WTC11 (cell line): Measurements from ENCODE around the gene FTH1. TPM values are rescaled to one million over a fixed set of nuclear protein-coding genes. Genes with fewer than 3 reads are reported as not detected.

Experiments used
- ATAC-seq: fragments of 200-7000 bp; cut with Tn5 transposase; 2 replicates; pipeline ENCODE4 v1.10.0; 2021; ENCODE audit warnings: mild to moderate bottlenecking, moderate library complexity
- CTCF ChIA-PET: fragments of 300-600 bp; sonication (Branson Sonifier 250); formaldehyde crosslinking; loops from one replicate; lab custom pipeline; 2021; ENCODE audit warnings: antibody characterized with exemption; lab: Charles Lee
- POLR2A ChIA-PET: fragments of 350-600 bp; sonication (Branson Sonifier 250); formaldehyde crosslinking; loops from one replicate; lab custom pipeline; 2021; ENCODE audit warnings: antibody characterized with exemption; lab: Charles Lee
- DNase-seq: peaks from one replicate; pipeline ENCODE4 v3.0.0; 2021; ENCODE audit warnings: low spot score
- H3K27ac Mint-ChIP-seq: 2 replicates; pipeline ENCODE4 v1.8.0; 2021; ENCODE audit warnings: mixed read lengths
- H3K27me3 Mint-ChIP-seq: 2 replicates; pipeline ENCODE4 v1.8.0; 2021; ENCODE audit warnings: low read depth, mild to moderate bottlenecking, moderate library complexity, mixed read lengths
- H3K36me3 Mint-ChIP-seq: 2 replicates; pipeline ENCODE4 v1.8.0; 2021; ENCODE audit warnings: mixed read lengths
- H3K4me1 Mint-ChIP-seq: 2 replicates; pipeline ENCODE4 v1.8.0; 2022; ENCODE audit warnings: mixed read lengths
- H3K4me3 Mint-ChIP-seq: 2 replicates; pipeline ENCODE4 v1.8.0; 2021; ENCODE audit warnings: mild to moderate bottlenecking, moderate library complexity, mixed read lengths
- H3K9me3 Mint-ChIP-seq: 2 replicates; pipeline ENCODE4 v1.8.0; 2021; ENCODE audit warnings: mixed read lengths
- AFF4 ChIP-seq: sonication (generic); formaldehyde crosslinking; IDR thresholded peaks from 2 replicates; pipeline ENCODE4 v1.8.1; 2023; ENCODE audit warnings: mild to moderate bottlenecking, missing genetic modification reagents, borderline replicate concordance
- CBFB ChIP-seq: sonication (generic); formaldehyde crosslinking; IDR thresholded peaks from 2 replicates; pipeline ENCODE4 v1.8.1; 2022; ENCODE audit warnings: mild to moderate bottlenecking, low read depth, missing genetic modification reagents
- CREM ChIP-seq: sonication (generic); formaldehyde crosslinking; IDR thresholded peaks from 2 replicates; pipeline ENCODE4 v1.8.1; 2022; ENCODE audit warnings: mild to moderate bottlenecking, missing genetic modification reagents, moderate library complexity
- E2F4 ChIP-seq: sonication (generic); formaldehyde crosslinking; IDR thresholded peaks from 2 replicates; pipeline ENCODE4 v1.8.1; 2022; ENCODE audit warnings: low read depth, mild to moderate bottlenecking, moderate library complexity, missing genetic modification reagents, borderline replicate concordance
- ELF4 ChIP-seq: sonication (generic); formaldehyde crosslinking; IDR thresholded peaks from 2 replicates; pipeline ENCODE4 v1.8.1; 2022; ENCODE audit warnings: low read depth, mild to moderate bottlenecking, moderate library complexity, missing genetic modification reagents
- EMX1 ChIP-seq: fragments of 250-450 bp; sonication (Bioruptor Pico); IDR thresholded peaks from 2 replicates; pipeline ENCODE4 v1.8.0; 2021; ENCODE audit warnings: mild to moderate bottlenecking
- FOXP4 ChIP-seq: sonication (generic); formaldehyde crosslinking; IDR thresholded peaks from 2 replicates; pipeline ENCODE4 v1.8.0; 2022; ENCODE audit warnings: mild to moderate bottlenecking, missing genetic modification reagents
- GRHL2 ChIP-seq: fragments of 250-450 bp; sonication (Bioruptor Pico); IDR thresholded peaks from 2 replicates; pipeline ENCODE4 v1.8.0; 2022; ENCODE audit warnings: mild to moderate bottlenecking, moderate library complexity; ENCODE audit not compliant: insufficient replicate concordance, severe bottlenecking
- GTF2I ChIP-seq: fragments of 250-450 bp; sonication (Bioruptor Pico); conservative IDR thresholded peaks from 2 replicates; pipeline ENCODE4 v1.4.0; 2021; ENCODE audit warnings: mild to moderate bottlenecking
- HMGXB4 ChIP-seq: sonication (generic); formaldehyde crosslinking; IDR thresholded peaks from 2 replicates; pipeline ENCODE4 v1.8.1; 2023; ENCODE audit warnings: mild to moderate bottlenecking, moderate library complexity, missing genetic modification reagents
- IRF2 ChIP-seq: sonication (generic); formaldehyde crosslinking; IDR thresholded peaks from 2 replicates; pipeline ENCODE4 v1.8.0; 2022; ENCODE audit warnings: low read depth, missing genetic modification reagents, borderline replicate concordance
- MAX ChIP-seq: sonication (generic); formaldehyde crosslinking; IDR thresholded peaks from 2 replicates; pipeline ENCODE4 v1.8.0; 2022; ENCODE audit warnings: mild to moderate bottlenecking, missing genetic modification reagents
- MLX ChIP-seq: sonication (generic); formaldehyde crosslinking; IDR thresholded peaks from 2 replicates; pipeline ENCODE4 v1.8.1; 2023; ENCODE audit warnings: mild to moderate bottlenecking, missing genetic modification reagents, moderate library complexity
- NR1H2 ChIP-seq: sonication (generic); formaldehyde crosslinking; IDR thresholded peaks from 2 replicates; pipeline ENCODE4 v1.9.0; 2021; ENCODE audit warnings: mild to moderate bottlenecking, moderate library complexity, missing genetic modification reagents
- PRRX2 ChIP-seq: fragments of 250-450 bp; sonication (Bioruptor Pico); IDR thresholded peaks from 2 replicates; pipeline ENCODE4 v1.8.0; 2021; ENCODE audit warnings: mild to moderate bottlenecking
- RELA ChIP-seq: sonication (generic); formaldehyde crosslinking; IDR thresholded peaks from 2 replicates; pipeline ENCODE4 v1.8.1; 2022; ENCODE audit warnings: missing genetic modification reagents, mild to moderate bottlenecking, borderline replicate concordance
- SOX15 ChIP-seq: fragments of 250-450 bp; sonication (Bioruptor Pico); IDR thresholded peaks from 2 replicates; pipeline ENCODE4 v1.9.0; 2021; ENCODE audit warnings: mild to moderate bottlenecking
- STAT6 ChIP-seq: sonication (generic); formaldehyde crosslinking; conservative IDR thresholded peaks from 2 replicates; pipeline ENCODE4 v1.8.1; 2023; ENCODE audit warnings: mild to moderate bottlenecking, low read depth, missing genetic modification reagents, moderate library complexity
- TEAD4 ChIP-seq: sonication (generic); formaldehyde crosslinking; IDR thresholded peaks from 2 replicates; pipeline ENCODE4 v1.8.0; 2022; ENCODE audit warnings: mild to moderate bottlenecking, missing genetic modification reagents
- ZBTB21 ChIP-seq: sonication (generic); formaldehyde crosslinking; IDR thresholded peaks from 2 replicates; pipeline ENCODE4 v1.8.1; 2023; ENCODE audit warnings: mild to moderate bottlenecking, missing genetic modification reagents, borderline replicate concordance
- ZNF671 ChIP-seq: fragments of 250-450 bp; sonication (Bioruptor Pico); IDR thresholded peaks from 2 replicates; pipeline ENCODE4 v1.8.0; 2021; ENCODE audit warnings: mild to moderate bottlenecking
- total RNA-seq: library from RNA; stranded (reverse); gene quantifications from 3 replicates; pipeline ENCODE4 v1.2.3, GENCODE V29; 2021

The FTH1 gene
- total RNA-seq, 1 experiment from 2014 or later, result 1,108 TPM

GRCh38 chr11:62012832-62013461 is 45.5 kb upstream of the FTH1 start (continued):
- no peak for TF ChIP-seq STAT6
- no peak for TF ChIP-seq AFF4
- TF ChIP-seq CBFB (CRISPR knock-in tag), result no peak
- TF ChIP-seq, all 79 proteins: peak for 0

- Mint-ChIP-seq H3K27ac (no peak overlapping the region; the same call in 1 of the 2 replicates), H3K4me1 (no peaks in the 10 kb centered on the region), H3K9me3 (peaks cover 8% of the 10 kb centered on the region), H3K4me3 (no peak overlapping the region), H3K36me3 (no peaks in the 10 kb centered on the region), H3K27me3 (no peaks in the 10 kb centered on the region; the same call in 1 of the 2 replicates)
- DNase-seq (no peak), ATAC-seq (no peak)
- ChIA-PET POLR2A (no interaction called here), CTCF (no interaction called here)
- no peak for TF ChIP-seq NR1H2 (CRISPR knock-in tag)
- no peak for TF ChIP-seq PRRX2
- TF ChIP-seq ELF4 (CRISPR knock-in tag), result no peak
- TF ChIP-seq ZNF671 (CRISPR knock-in tag), result no peak
- no peak for TF ChIP-seq MAX (CRISPR knock-in tag)
- TF ChIP-seq SOX15 (CRISPR knock-in tag), result no peak
- TF ChIP-seq HMGXB4 (CRISPR knock-in tag), result no peak
- no peak for TF ChIP-seq E2F4 (CRISPR knock-in tag)
Observed at GRCh38 chr11:62012451-62012831, 45.0 kb upstream of the FTH1 start.

- DNase-seq, result no peak
- ChIA-PET POLR2A (no interaction called here), CTCF (no interaction called here)
Observed at GRCh38 chr11:62011881-62012280, 44.4 kb upstream of the FTH1 start.

More at GRCh38 chr11:62011881-62012280, 44.4 kb upstream of the FTH1 start:
- TF ChIP-seq EMX1 (CRISPR knock-in tag), result no peak
- TF ChIP-seq GRHL2 (CRISPR knock-in tag), result no peak
- TF ChIP-seq MLX (CRISPR knock-in tag), result no peak
- no peak for TF ChIP-seq GTF2I (CRISPR knock-in tag)
- TF ChIP-seq ZBTB21 (CRISPR knock-in tag), result no peak
- TF ChIP-seq IRF2 (CRISPR knock-in tag), result no peak
- no peak for TF ChIP-seq FOXP4 (CRISPR knock-in tag)
- TF ChIP-seq CREM (CRISPR knock-in tag), result no peak
- TF ChIP-seq RELA (CRISPR knock-in tag), result no peak
- TF ChIP-seq TEAD4, result no peak
- no peak overlapping the region for H3K4me3 Mint-ChIP-seq
- H3K9me3 Mint-ChIP-seq, result peaks cover 9% of the 10 kb centered on the region
- H3K27ac Mint-ChIP-seq, result no peak overlapping the region
- H3K36me3 Mint-ChIP-seq, result no peaks in the 10 kb centered on the region
- ATAC-seq, result no peak
- H3K4me1 Mint-ChIP-seq, result no peaks in the 10 kb centered on the region
- H3K27me3 Mint-ChIP-seq, result no peaks in the 10 kb centered on the region; the same call in 1 of the 2 replicates
